HT-29 (cell line): Measurements from ENCODE around the gene PIAS3. TPM values are rescaled to one million over a fixed set of nuclear protein-coding genes. Genes with fewer than 3 reads are reported as not detected.
A peak's percentile ranks its signal among the peaks of the same experiment; 100 is the strongest.

ENCODE experiments used
- DNase-seq: peaks from one replicate; pipeline ENCODE4 v3.0.0-alpha.2; 2015; ENCODE audit warnings: low spot score
- total RNA-seq: library from RNA; depleted of rRNA; stranded (reverse); fragments of >200 nt; shearing (Covaris generic); gene quantifications from 2 replicates; pipeline ENCODE4 v1.2.3, GENCODE V29; 2014; rRNA removed

Gene PIAS3
- 15.8 and 25.2 TPM in 2 replicates for total RNA-seq

- DNase-seq, result peak; percentile 89
These were observed at the start of gene PIAS3 for GRCh38 chr1:145858901-145859490. TSS of gene PIAS3 (minus strand) at chr1:145859081. CDS start at chr1:145858990, 91 bp downstream.

DNA sequence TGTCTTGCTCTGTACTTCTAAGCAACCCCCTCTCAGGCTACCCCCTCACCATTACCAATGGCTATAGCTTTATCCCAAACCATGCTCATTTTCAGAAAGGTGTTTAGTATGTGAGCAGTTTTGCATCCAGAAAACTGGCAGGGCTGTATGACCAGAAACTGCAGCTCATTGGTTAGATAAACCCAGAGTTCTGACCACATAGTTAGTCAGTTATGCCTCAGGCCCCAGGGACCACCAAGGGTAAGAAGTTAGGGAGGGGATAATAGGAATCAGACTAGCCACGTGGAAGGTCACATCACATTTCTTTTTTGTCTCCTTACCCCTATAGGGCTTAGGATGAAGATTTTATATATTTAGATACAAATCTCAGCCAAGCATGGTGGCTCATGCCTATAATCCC is 49.8 kb upstream of the PIAS3 start:
- no peak for DNase-seq

DNA sequence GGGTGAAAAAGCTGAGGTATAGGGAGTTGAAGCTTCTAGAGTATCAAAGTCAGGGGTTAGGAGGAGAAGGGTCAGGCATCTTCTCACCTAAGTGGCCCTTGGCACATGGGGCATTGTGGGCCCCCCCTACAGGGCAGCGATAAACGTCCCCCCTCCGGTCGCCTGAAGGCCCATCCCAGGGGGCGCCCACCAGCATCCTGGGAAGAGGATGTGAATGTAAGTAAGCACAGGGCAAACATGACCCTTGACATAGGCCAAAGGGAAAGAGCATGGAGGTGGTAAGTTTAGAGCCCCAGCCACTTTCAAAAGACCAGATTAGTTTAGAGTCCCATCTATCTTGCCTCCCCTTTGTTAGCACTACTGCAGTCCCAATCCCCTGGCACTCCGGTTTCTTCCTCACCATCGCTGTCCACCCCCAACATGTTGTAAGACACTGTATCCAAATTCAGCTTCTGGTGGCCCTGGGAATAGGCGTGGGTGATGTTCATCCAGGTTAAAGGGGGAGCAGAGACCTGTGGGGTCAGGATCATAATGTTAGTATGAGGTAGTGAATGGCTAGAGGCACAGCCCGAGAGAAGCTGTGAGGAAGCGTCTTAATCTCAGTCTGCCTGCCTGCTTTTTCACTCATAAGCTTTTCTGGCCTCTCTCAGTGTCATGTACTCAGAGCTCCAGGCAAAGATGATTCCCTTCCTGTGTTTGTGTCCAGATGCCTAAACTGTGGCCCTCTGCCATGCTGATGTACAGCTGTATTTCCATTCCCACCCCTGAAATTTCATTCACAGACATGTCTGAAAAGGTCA is 48.3 kb upstream of the PIAS3 start:
- DNase-seq, result no peak

- DNase-seq, result no peak
These were observed 42.6 kb upstream of the PIAS3 start for GRCh38 chr1:145901312-145902021.

GRCh38 chr1:145898756-145899155 is 39.9 kb upstream of the PIAS3 start:
- no peak for DNase-seq

DNA sequence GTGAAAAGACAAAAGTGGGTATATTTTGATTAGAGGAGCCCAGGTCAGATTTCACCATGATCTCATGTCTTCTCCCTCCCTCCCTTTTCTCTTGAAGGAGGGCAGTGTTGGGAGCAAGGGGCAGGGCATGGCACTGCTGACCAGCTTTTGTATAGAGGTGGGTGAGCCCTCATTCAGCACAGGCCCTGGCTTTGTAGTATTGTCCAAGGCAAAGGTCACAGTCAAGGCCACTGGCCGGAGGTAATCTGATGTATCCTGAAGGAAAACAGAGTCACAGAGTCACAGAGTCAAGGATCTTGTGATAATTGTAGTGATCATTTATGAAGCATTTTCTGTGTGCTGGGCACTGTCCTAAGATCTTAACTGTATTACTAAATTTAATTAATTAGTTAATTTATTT is 39.1 kb upstream of the PIAS3 start:
- DNase-seq, result no peak

GRCh38 chr1:145895471-145895870 is 36.6 kb upstream of the PIAS3 start:
- no peak for DNase-seq

DNA sequence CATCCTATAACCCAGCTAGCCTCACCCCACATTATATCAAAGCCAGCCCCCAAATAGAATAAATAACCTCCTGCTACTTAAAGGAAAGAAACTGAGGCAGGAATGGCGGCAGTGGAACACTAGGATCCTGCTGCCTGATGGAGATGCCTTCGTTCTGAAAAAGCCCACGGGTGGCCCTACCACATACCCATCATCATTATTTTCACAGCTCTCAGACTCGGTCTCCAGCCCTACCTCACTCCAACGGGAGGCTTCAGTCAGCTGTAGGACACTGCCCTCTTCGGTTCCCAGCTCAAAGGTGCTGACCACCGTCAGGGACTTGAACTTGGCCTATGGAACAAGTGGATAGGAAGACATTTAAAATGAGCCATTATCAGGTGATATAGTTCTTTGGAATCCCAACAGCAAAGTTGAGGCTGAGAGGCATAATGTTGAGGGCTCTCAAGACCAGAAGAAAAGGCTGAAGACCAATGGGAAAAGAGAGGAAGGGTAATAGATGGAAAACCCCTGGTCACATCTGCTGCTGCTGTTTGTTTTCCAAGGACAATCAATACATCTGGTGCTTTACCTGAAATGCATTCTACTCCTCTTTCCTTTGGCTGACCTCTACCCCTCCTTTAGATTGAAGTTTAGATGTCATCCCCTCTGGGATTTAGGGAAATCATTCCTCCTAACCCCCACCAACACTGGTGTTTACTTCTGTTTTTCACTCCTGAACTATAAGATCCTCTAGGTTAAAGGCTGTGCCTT is 34.6 kb upstream of the PIAS3 start:
- no peak for DNase-seq

DNA sequence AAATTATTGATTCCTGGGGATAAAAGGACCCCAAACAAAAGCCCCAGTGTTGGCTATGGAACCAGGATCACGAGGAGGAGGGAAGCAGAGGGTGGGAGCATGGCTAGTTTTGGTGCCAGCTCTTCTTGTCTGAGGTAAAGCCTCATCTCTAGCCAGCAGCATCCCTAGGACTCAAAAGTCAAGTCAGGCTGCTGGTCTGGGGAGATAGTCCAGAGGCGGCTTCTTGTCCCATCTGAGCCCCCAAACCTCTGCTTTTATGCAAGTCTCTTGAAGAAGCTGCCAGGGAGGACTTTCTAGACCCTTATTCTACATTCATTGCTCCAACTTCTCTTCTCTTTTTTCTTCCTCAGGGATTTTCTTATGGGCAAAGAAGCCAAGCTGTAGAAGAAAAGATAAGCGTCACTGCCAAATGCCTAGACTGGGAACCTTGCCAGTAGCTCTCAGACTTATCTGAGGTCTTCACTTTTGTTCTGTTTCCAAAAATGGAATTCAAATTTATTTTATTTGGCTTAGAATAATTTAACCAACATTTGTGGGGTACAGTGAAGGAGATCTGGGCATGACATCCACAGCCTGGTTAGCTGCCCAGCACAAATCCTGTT is 33.7 kb upstream of the PIAS3 start:
- peak; percentile 38 for DNase-seq

DNA sequence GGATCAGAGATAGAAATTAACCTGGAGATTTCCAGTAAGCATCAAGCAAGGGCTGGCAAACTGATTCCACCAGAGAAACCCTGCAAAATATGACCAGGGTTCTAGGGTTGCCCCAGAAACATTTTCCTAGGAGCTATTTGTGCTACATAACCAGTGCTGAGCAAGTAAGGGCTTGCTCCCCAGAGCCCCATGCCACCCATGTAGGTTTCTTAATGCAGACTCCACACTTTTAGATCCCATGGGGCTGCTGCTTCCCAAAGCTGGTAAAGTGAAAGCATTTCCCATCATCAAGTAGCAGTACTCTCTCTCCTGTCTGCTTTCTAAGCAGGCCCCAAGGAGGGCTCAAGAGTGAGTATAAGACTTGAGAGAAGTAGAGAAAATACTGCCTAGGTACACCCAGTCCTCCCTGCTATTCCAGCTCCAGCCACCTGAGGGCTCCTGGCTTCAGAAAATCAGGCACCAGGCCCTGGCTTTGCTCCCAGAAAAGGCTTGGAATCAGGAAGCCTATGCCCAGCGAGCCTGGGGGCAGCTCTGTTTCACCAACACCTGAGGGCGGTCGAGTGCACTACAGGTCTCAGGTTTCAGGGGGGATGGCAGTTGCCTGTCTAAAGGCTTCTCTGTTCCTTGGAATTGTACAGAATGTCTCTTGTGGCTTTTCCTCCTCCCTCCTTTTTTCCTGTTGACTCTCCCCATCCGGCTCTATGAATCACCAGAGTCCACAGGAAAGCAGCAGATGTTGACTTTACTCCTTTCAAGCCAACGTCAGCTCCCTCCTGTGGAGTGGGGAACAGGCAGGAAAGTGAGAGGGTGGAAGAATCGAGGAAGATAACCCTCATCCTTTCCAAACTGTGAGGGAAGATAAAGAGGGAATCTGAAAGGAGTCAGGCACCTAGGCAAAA is 33.0 kb upstream of the PIAS3 start:
- peak; percentile 99 for DNase-seq

- peak; percentile 87 for DNase-seq
These were observed 32.3 kb upstream of the PIAS3 start for GRCh38 chr1:145891143-145891542.

DNA sequence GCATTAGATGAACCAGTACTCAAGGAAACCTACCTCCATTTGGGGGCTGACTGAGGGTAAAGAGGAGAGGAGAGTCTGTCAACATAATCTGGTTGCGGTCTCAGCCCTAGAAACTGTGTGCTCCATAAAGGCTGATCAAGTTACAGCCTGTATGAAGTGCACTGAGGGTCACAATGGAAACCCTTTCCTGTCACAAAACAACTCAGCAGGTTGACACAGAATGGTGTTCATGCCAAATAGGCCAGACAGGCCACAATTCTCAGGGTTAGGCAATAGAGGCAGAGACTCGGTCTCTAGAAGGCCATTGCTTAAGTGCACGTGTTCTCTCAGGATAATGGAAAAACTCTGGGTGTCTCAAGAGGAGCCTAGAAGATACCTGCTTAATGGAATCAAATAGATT is 30.8 kb upstream of the PIAS3 start:
- no peak for DNase-seq

GRCh38 chr1:145887631-145888030 is 28.8 kb upstream of the PIAS3 start:
- peak; percentile 76 for DNase-seq

GRCh38 chr1:145886816-145887215 is 27.9 kb upstream of the PIAS3 start:
- no peak for DNase-seq

DNA sequence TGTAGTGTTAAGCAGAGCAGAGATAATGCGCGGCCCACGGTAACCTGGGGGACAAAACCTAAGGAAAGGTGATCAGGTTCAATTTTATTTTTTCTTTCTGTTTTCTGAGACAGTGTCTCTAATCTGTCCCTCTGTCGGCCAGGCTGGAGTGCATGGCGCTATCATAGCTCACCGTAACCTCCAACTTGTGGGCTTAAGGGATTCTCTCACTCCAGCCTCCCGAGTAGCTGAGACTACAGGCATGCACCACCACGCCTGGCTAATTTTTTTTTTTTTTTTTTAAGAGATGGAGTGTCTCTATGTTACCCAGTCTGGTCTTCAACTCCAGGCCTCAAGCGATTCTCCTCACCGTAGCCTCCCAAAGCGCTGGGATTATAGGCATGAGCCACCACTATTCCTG is 27.5 kb upstream of the PIAS3 start:
- DNase-seq, result no peak

- DNase-seq, result peak; percentile 77
These were observed 26.9 kb upstream of the PIAS3 start, which contains the start of gene ANKRD35 for GRCh38 chr1:145885738-145886287. TSS of gene ANKRD35 (minus strand) at chr1:145885866. CDS start at chr1:145885758, 108 bp downstream.

DNA sequence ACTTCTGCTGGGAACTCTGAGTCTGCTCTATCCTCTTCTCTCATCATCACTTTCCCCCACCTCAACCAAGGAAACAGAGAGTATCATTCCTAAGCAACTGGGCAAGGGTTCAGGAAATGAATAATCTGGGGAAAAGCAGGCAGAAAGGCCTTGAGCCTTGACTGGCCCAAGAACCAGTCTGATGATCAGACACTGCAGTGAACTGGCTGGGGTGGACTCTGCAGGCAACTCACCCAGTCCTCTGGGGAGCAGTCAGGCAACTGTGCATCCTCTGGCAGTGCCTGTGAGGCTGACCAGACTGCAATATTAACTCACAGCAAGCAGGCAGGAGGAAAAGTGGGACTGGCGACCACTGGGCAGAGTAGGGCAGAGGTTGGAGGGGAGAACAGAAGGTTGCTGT is 25.8 kb upstream of the PIAS3 start:
- DNase-seq, result no peak

- peak; percentile 33 for DNase-seq
These were observed 20.9 kb upstream of the PIAS3 start for GRCh38 chr1:145879775-145880174.

- DNase-seq, result peak; percentile 17
These were observed 19.8 kb upstream of the PIAS3 start for GRCh38 chr1:145878724-145879123.

DNA sequence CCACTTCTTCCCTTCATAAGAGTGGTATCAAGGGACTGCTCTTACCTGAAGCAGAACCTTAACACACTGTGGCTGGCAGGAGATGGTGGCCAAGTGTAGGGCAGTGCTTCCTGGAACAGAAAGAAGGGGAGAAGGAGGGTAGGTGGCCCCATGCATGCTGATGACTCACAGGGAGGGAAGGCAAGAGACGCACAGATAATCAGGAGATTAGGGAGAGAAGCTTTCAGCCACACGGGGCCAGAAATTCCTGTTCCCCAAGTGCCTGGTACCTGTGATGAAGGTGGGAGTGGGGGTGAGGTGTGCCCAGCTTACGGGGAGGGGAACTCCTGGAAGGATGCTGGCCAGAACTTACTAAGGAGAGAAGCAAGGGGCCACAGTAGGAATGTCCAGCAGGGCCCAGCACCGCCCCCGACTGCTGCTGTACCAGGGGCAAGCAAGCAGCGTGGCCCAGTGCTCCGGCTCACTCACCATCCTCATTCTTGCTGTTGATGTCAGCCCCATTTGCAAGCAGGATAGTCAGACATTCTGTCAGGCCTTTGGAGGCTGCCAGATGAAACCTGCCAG is 19.1 kb upstream of the PIAS3 start:
- peak; percentile 63 for DNase-seq
